ENCODE results near the gene CLEC9A.

The CLEC9A gene

DNA sequence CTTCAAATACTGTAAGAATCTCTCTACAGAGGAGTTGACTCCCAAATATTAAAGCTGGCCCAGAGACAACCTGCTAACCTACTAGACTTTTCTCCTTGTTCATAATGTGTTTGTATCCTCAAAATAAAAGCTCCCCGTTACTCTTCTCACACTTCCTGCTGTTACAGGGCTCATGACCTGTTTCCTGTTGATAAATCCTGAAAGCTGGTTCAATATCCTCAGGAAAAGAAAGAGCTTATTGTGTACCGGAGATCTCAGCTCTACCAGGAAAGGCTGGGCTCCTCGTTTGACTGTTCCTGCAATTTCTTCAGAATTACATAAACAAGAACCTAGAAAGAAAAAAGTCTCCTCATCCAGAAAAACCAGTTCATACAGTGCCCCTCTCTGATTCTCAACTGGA is 37.5 kb downstream of the CLEC9A start:
- no peak for DNase-seq

DNA sequence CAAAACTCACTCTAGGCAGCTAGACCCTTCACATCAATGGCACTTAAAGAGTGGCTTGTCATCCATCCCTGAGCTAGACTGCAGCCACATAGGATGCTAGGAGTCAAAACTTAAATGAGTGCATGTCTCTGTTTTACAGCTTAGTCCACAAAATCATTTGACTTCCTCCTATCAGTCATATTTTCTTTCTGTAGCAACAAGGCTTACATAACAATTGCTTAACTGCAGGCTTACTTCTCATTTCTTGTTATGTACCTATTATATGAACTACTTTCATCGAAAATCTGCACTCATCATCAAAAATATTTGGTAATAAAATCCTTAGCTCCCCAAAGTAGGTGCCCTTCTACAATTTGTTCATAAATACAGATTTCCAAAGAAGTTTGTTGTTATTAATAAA is 38.2 kb downstream of the CLEC9A start:
- DNase-seq: no peak

DNA sequence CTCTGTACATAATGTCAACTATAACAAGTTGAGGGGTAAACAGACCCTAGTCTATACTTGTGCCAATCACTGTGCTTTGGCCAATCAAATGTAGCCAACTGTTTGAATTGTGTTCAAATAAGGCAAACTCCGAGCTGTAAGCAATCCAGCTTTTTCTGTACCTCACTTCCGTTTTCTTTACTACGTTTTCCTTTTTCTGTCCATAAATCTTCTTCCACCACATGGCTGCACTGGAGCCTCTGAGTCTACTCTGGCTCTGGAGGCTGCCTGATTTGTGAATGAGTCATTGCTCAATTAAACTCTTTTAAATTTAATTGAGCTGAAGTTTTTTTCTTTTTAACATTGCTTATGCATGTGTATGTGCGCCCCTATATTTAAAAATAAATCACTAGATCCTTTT is 38.6 kb downstream of the CLEC9A start:
- no peak for DNase-seq

DNA sequence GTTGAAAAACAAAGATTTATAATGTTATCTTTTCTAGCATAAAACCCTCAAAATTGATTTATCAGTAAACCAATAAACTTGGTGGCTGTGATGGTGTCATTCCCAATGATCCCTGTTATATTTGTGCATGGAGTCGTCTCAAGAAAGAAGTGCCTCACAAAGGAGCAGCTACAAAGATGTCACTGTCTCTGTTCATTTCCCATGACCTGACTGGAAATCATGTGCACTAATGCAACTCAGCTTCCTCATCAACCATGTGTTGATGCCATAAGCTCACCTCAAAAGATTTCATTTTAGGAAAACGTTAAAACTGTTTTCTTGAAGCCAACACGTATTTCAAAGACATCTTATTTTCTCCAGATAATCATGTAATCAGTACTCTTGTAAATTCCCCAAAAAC is 39.5 kb downstream of the CLEC9A start:
- no peak for DNase-seq

DNA sequence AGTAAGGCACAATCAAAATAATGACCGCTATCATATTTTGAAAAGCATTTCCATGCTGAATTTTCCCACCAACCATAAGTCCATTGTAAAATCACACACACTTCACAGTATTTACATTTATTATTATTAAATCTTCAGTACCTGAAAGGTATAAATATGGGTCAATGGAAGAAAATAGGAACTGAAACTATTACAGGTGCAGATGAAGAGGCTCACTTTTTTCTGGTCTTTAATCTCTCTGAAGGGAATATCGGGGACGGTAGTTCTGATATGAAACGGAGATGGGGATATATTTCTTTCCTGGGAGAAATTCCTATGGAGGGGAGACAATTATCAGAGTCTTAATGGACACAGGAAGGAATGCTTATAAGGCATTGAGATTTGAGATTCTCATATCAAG is 39.9 kb downstream of the CLEC9A start:
- DNase-seq: no peak

DNA sequence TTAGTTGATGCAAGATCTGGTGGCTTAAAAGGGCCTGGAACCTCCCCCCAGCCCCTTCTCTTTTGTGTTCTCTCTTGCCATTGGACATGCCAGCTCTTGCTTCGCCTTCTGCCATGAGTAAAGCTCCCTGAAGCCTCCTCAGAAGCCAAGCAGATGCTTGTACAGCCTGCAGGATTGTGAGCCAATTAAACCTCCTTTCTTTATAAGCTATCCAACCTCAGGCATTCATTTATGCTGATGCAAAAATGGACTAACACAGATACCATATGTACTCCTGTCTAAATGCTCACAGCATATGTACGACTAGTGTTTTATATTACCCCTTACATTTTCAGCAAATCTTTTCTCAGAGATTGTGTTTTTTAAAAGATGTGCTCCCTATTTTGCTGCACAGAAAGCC is 41.6 kb downstream of the CLEC9A start:
- no peak for DNase-seq

DNA sequence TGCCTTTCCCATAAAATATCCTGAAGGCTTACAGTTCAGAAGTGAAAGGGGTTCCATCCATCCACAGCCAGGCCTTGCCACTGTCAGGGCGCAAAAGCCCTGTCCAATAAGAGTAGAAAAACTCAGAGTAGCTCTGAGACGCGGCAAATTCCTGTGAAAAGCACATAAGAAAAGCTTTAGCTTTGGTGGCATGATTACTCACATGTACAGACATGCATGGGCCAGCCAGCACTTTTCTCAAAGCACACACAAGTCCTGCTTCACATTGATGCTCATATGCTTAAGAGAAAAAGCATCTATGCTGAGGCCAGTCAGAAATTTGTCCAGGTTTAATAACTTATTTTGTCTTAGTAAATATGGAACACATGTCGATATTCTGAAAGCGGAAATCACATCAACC is 42.8 kb downstream of the CLEC9A start:
- no peak for DNase-seq

DNA sequence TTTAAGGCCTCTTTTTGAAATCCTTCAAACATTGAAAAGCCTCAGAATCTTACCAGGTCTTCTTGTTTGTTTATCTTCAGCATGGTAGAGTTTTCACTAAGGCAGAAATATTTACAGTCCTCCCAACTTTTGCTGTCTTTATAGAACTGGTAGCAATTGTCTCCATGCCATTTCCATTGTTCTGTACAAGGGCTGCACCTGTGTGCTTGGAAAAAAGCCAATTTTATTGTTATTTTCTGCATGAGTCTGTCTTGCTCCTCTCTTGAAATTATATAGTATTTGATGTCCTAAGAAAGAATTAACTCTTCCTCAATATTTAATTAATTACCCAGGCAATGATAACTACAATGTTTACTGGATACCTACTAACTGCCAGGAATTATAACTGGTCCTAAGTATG is 45.0 kb downstream of the CLEC9A start:
- DNase-seq: no peak

DNA sequence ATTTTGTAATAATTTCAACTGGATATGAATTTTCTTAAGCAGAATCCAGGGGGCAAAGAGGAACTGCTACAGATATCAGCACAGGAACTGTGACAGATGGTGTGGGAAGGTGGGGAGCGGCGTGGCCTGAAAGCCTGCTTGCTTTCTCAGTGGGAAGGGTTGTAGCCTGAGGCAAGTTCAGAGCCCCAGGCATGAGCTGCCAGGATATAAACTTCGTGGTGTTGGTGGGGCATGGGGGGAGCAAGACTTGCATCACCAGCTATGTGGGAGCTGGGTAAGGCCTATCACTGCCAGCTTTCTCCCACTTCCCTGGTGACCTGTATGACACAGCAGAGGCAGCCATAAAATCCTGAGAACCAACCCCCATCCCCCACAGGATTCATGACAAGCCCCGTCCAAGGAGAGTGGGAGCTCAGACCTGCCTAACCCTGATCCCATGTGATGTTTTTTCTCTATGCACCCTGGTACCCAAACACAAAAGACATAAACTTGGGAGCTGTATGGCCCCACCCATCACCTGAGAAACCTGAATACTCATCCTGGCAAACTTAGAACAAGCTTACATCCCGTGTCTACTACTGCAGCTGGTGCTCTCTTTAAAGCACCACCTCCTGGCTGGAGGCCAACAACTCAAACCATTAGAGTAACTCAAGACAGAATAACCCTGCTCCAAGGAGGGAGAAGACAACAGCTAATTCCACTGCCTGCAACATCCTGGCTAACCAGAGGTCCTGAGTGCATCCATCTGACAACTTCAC is 51.8 kb downstream of the CLEC9A start:
- no peak for DNase-seq

DNA sequence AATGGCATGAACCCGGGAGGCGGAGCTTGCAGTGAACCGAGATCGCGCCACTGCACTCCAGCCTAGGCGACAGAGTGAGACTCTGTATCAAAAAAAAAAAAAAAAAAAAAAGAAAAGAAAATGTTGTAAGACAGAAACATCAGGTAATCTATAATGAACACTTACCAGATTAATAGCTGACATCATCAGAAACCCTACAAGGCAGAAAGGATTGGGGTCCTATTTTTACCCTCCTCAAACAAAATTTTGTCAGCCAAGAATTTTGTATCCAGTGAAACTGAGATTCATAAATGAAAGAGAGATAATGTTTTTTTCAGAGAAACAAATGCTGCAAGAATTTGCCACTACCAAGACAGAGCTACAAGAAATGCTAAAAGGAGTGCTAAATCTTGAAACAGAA is 54.3 kb downstream of the CLEC9A start:
- no peak for DNase-seq

DNA sequence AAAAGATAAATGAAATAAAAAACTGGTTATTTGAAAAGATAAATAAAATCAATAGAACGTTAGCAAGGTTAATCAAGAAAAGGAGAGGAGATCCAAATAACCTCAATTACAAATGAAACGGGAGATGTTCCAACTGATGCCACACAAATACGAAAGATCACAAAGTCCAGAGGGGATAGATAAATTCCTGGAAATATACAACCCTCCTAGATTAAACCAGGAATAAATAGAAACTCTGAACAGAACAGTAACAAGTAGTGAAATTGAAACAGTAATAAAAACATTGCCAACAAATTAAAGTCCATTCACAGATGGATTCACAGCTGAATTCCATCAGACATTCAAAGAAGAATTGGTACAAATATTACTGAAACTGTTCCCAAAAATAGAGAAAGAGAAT is 55.9 kb downstream of the CLEC9A start:
- no peak for DNase-seq

DNA sequence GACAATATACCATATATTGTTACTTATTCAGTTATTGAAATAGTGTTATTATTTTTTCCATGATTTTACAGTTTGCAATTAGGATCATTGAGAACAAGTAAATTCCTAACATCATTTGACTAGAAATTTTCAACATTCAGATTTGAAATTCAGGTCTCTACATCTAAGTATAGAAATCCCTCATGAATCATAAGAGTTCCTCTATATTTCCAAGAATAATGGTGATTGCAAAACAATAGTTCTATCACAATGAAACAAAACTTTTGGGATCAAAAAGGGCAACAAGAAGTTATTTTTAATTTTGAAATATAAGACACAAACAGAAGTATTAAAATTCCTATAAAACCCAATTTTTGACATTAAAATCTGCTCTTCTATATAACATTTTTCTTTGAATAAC is 57.5 kb downstream of the CLEC9A start:
- no peak for DNase-seq

DNA sequence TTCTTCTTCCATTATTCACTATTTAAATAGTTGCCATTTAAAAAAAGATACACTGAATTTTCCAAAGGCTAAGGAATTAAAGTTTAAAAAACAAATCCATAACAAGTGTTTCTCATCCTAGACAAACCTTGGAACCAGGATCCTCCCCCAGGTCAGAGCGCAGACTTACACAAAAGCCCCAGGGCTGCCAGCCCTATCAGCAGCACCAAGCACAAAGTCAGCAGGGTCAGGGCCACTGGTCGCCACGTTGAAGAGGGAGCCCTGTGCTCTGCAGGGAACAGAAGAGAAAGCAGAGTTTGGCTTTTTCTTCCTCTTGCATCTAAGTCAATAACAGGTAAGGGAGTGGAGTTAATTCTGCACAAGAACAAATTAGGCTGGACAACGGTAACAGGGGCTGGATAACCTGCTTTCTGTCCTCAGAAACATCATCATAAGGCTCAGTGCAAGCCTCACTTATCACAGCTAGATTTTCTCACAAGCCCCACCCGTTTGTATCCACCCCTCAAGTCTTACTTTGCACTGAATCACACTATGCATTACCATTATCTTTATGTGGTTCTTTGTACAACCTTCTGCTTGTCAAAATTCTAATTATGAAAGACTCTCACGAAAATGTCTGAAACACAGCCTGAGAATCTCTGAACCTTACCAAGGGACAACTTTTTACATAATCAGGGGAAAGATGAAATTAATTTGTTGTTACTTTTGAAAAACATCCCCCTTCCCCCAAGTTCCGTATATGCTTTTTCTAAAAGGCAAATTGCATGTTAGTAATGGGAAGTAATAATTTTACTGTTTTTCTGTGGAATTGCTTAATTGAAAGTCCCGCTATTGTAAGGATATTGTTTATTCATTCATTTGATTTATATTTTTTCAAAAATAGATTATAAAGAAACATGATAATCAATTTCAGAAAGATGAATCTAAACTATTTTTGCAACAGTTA is 58.7 kb downstream of the CLEC9A start:
- DNase-seq: no peak

DNA sequence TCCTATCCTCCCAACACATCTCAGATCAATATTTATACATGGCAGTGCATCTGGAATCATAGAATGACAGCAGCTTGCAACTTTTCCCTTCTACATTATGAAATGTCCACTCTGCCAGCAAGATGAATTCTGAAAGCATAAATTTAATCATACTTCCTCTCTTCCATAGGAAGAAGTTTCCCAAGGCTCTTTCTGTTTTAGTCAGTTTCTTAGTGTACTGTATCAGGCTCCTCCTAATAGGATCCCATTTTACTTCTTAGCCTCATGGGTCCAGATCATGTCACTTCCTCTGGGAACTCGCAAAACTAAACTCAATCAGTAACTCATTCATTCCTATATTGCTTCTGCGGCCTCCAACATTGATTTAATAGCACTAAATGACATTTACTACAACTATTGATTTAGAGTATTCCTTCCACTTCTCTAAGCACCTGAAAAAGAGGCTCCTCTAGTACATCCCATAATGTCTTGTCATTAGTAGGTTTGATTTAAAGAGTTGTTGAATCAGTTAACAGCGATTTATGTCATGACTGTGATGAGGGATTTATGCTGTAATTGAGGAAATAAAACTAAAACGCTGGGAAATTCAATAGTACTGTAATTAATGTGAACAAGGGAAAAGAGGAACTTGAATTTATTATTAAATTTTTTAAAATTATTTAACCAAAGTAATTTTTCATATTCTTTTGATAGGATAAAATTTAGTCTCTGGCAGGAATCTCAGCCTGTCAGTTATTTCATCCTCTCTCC is 64.3 kb downstream of the CLEC9A start:
- no peak for DNase-seq

DNA sequence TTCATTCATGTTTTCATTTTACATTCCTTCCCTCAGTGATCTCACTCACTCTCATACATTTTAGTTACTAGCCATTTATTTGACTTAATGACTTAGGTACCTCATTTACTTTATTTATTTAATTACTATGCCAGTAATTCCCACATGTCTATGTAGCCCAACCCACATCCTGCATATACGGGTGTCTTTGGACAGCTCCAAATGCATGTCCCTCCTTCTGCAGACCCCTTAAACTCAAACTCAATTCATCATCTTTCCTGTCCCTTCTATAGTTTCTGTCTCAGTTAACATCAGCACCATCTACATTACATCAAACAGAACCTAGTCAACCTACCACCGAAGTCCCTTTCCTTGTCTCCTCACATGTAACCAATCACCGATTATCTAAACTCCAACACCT is 65.5 kb downstream of the CLEC9A start:
- DNase-seq: no peak

DNA sequence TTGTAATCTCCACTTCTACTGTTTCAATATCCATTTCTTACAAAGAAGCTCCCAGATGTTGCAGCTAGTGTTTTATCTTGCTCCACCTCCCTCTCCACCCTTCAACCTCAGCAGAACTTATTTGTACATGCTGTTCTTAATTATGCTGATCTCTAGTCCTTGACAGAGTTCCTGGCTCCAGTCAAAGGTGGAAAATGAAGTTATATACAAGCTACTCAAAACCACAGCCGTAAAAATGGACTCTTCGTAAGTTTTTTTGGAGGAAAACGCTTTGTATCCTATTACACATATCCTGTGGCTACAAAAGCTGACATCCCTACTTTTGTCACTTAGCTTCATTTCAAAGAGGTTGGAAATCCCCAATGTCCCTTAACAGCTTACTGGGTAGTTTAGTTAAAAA is 67.0 kb downstream of the CLEC9A start:
- no peak for DNase-seq

DNA sequence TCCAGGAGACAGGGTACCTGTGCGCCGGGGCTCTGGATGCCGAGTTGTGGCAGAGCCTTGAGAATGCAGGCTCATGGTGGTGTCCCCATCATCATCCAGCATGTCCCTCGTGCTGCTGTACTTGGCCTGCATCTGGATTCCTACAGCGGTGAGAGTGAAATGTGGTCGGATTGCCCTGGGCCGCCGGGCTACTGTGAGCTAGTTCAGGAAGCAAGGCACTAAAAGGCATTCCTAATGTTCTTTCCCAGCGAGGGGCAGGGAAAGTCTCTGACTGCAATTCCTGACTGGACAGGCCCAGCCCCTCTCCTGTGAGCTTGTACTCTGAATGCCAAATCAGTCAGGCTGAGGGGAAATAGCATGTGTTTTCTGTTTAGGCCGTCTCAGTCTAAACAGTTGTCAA is 68.3 kb downstream of the CLEC9A start, which contains the start of gene CLEC1A:
CLEC1A (minus strand) TSS at position 195 of the 400 bp plus-strand sequence; CDS start at position 132, 63 bp downstream.
- no peak for DNase-seq

DNA sequence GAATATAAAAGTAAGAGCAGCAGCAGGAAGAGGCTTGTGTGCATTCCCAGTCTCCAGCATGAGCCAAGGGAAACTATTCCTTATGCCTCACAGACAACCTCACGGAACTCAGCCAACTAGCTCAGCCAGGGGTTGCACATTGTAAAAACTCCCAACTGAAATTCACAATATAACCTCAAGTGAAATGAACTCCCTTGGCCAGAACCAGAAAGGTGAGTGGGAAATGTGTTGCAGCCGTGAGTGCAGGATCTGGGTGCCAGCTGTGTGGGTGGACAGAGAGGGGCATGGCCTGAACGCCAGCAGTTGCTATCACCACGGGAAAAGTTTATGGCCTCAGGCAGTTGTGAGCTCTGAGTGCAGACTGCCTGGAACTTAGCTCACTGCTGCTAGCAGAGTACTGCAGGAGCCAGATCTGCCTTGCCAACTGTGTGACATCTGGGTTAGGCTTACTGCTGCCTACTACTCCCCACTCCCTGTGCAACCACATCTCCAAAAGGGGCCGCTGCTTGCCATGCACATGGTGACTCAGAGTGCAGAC is 70.6 kb downstream of the CLEC9A start:
- no peak for DNase-seq

DNA sequence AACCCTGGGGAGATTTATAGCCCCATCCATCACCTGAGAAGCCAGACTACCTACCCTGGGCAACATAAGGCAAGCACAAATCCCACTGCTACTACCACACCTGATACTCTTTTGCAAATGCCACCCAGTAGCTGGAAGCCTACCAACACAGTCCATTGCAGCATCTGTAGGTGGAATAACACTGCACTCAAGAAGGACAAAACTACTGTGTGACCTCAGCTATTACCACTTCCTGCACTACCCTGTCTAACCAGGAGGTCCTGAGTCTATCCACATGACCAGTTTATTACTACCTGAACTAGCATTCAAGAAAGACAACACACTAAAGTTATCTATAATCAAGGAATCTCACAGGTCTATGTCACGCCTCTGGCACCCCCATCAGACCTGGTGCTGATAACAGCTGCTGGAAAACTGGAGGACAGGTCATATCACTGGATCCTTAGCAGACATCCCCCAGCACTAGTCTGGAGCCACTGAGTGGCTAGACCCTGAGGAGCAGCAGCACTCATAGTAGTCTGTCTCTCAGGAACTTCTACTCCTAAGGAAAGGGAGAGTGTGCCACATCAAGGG is 71.3 kb downstream of the CLEC9A start:
- DNase-seq: no peak

DNA sequence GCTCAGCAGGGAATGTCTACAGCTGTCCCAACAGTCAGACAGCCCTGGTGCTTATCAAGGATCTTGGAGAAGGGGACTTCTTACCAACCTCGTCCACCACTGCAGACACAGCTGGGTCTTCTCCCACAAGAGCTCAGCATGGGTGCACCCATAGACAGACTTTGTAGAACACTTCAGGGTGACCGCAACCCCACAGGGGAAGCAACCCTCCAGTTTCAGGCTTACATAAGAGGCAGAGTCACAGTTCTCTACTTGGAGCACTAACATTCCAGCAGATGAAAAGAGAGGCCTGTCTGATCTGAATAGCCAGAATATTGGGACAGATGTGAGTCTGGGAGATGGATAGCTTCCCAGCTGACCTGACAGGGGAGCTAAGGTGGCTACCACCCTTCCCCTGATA is 71.8 kb downstream of the CLEC9A start:
- DNase-seq: no peak

DNA sequence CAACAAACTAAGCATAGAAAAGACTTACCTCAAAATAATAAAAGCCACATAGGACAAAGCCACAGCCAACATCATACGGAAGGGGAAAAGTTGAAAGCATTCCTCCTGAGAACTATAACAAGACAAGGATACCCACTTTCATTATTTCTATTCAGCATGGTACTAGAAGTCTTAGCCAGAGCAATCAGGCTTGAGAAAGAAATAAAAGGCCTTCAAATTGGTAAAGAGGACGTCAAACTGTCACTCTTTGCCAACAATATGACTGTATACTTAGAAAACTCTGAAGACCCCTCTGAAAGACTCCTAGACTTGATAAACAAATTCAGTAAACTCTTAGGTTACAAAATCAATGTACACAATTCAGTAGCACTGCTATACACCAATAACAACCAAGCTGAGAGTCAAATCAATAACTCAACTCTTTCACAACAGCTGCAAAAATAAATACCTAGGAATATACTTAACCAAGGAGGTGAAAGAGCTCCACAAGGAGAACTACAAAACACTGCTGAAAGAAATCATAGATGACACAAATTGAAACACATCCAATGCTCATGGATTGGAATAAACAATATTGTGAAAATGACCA is 79.9 kb downstream of the CLEC9A start:
- no peak for DNase-seq

DNA sequence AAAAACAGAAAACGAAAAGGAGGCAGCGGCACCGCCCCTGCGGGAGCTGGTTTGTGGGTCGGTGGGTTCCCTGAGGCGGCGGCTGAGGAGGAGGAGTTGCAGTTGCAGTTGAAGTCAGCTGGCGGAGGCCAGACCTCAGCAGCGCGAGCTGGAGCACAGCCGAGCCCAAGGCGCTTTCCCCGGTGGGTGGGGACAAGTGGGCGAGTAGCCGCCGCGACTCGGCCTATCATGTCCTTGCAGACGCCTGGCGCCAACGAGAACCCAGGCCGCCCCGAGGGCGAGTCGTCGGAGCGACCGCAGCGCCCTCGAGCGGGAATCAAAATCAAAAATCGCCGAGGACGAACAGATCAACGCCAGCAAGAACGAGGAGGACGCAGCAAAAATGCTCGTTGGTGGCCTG is 81.0 kb downstream of the CLEC9A start:
- no peak for DNase-seq
